NCI-H1417 (cell line): Measurements from ENCODE around the gene FAM124B.
"Not testable (repeated sequence)": the region's sequence is repeated elsewhere in the genome, so short reads cannot be mapped to it uniquely, and the experiment has no call there.

Experiments used
- DNase-seq, 3 experiments: peaks; one replicate each; lab custom pipeline; 2025; lab: John Stamatoyannopoulos, UW

Gene FAM124B

GRCh38 chr2:224412141-224413015 lies 10.5 kb upstream of the FAM124B start:
- DNase-seq = no peak

- DNase-seq = no peak
Measured at GRCh38 chr2:224410946-224411561, 9.1 kb upstream of the FAM124B start.

GRCh38 chr2:224408676-224409075 lies 6.8 kb upstream of the FAM124B start:
- DNase-seq = no peak

GRCh38 chr2:224407241-224407701 lies 5.4 kb upstream of the FAM124B start:
- DNase-seq = no peak

GRCh38 chr2:224405841-224406370 lies 4.0 kb upstream of the FAM124B start:
- DNase-seq = no peak

- DNase-seq = no peak
Measured at GRCh38 chr2:224405412-224405811, 3.5 kb upstream of the FAM124B start.

GRCh38 chr2:224404796-224405195 lies 2.9 kb upstream of the FAM124B start:
- no peak for DNase-seq

GRCh38 chr2:224403657-224404056 lies 1.8 kb upstream of the FAM124B start:
- DNase-seq = no peak

GRCh38 chr2:224400886-224401632 lies 848 bp downstream of the FAM124B start:
- no peak for DNase-seq

GRCh38 chr2:224400174-224400810 lies 1.6 kb downstream of the FAM124B start:
- DNase-seq = no peak

- no peak for DNase-seq
Measured at GRCh38 chr2:224398289-224398688, 3.6 kb downstream of the FAM124B start.

GRCh38 chr2:224397100-224397499 lies 4.8 kb downstream of the FAM124B start:
- not testable (repeated sequence) for DNase-seq

- no peak for DNase-seq
Measured at GRCh38 chr2:224395620-224396390, 6.1 kb downstream of the FAM124B start.

- DNase-seq = no peak
Measured at GRCh38 chr2:224393157-224393872, 8.6 kb downstream of the FAM124B start.

GRCh38 chr2:224392545-224392944 lies 9.4 kb downstream of the FAM124B start:
- DNase-seq = no peak

GRCh38 chr2:224389317-224389716 lies 12.6 kb downstream of the FAM124B start:
- DNase-seq = no peak

GRCh38 chr2:224386876-224387275 lies 15.0 kb downstream of the FAM124B start:
- no peak for DNase-seq

- DNase-seq = no peak
Measured at GRCh38 chr2:224382973-224383555, 18.8 kb downstream of the FAM124B start.

GRCh38 chr2:224382280-224382647 lies 19.6 kb downstream of the FAM124B start:
- not testable (repeated sequence) for DNase-seq
